Stomach smooth muscle (tissue), 2 donors: ENCODE results near the gene CLDN7.

Experiments
- H3K27ac ChIP-seq: one replicate; pipeline ENCODE4 v1.7.0; 2013; ENCODE audit warnings: mild to moderate bottlenecking, low read length, inconsistent platforms
- H3K27me3 ChIP-seq, 2 donors: one replicate each; pipeline ENCODE4 v1.7.0; 2013; ENCODE audit warnings: low read length in 2 of 2; ENCODE audit not compliant: insufficient read depth in 2 of 2, control insufficient read depth in 1 of 2
- H3K36me3 ChIP-seq, 2 donors: one replicate each; pipeline ENCODE4 v1.7.0; 2013; ENCODE audit warnings: low read length in 2 of 2; ENCODE audit not compliant: control insufficient read depth in 2 of 2, insufficient read depth in 2 of 2
- H3K4me1 ChIP-seq: one replicate; pipeline ENCODE4 v1.7.0; 2013; ENCODE audit warnings: low read length; ENCODE audit not compliant: control insufficient read depth, insufficient read depth
- H3K4me3 ChIP-seq, 2 donors: one replicate each; pipeline ENCODE4 v1.7.0; 2013; ENCODE audit warnings: low read length in 2 of 2
- H3K9ac ChIP-seq, 2 donors: one replicate each; pipeline ENCODE4 v1.7.0; 2013; ENCODE audit warnings: low read length in 2 of 2, mild to moderate bottlenecking in 1 of 2
- H3K9me3 ChIP-seq, 2 donors: one replicate each; pipeline ENCODE4 v1.7.0; 2013; ENCODE audit warnings: low read length in 2 of 2; ENCODE audit not compliant: control insufficient read depth in 2 of 2
- donor health status: healthy.
- donor health status: Pancreatic carcinoma.

The CLDN7 gene

GRCh38 chr17:7262935-7263800 lies 890 bp upstream of the CLDN7 start:
- peak overlapping the region in 1 of 2 donors; percentile 29 for H3K4me3 ChIP-seq
- H3K27me3 ChIP-seq = peaks cover 37% of the 10 kb centered on the region in 2 donors
- H3K4me1 ChIP-seq = peaks cover 18% of the 10 kb centered on the region
- H3K9ac ChIP-seq = no peak overlapping the region
- no peaks in the 10 kb centered on the region for H3K9me3 ChIP-seq
- peaks cover 12 to 13% of the 10 kb centered on the region in 2 donors for H3K36me3 ChIP-seq
- no peak overlapping the region for H3K27ac ChIP-seq

GRCh38 chr17:7261379-7262191 lies 693 bp downstream of the CLDN7 start:
- H3K36me3 ChIP-seq = peaks cover 14 to 16% of the 10 kb centered on the region in 2 donors
- peaks cover 37% of the 10 kb centered on the region in 2 donors for H3K27me3 ChIP-seq
- H3K9ac ChIP-seq = no peak overlapping the region
- H3K9me3 ChIP-seq = no peaks in the 10 kb centered on the region
- no peak overlapping the region for H3K27ac ChIP-seq
- peaks cover 18% of the 10 kb centered on the region for H3K4me1 ChIP-seq
- peak overlapping the region; percentile 31 to 62 for H3K4me3 ChIP-seq

GRCh38 chr17:7260651-7261378 lies 1.5 kb downstream of the CLDN7 start:
- Histone ChIP-seq H3K4me1 (peaks cover 18% of the 10 kb centered on the region), H3K27me3 (peaks cover 37% of the 10 kb centered on the region in 2 donors), H3K27ac (no peak overlapping the region), H3K9ac (peak overlapping the region in 1 of 2 donors; percentile 21), H3K4me3 (peak overlapping the region; percentile 31 to 62), H3K36me3 (peaks cover 16 to 20% of the 10 kb centered on the region in 2 donors), H3K9me3 (no peaks in the 10 kb centered on the region)

DNA sequence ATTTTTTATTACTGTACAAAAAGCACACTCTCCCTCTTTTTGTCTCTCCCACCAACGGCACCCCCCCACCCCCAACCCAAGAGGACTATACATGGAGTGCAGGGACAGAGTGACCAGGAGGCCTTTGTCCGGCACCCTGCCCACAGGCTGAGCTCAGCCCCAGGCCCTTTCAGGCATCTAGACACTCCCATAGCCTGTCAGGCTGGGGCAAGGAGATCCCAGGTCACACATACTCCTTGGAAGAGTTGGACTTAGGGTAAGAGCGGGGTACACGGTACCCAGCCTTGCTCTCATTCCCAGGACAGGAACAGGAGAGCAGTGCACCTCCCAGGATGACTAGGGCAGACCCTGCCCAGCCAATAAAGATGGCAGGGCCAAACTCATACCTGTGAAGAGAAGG lies 2.1 kb downstream of the CLDN7 start:
- peaks cover 19 to 23% of the 10 kb centered on the region in 2 donors for H3K36me3 ChIP-seq
- H3K27ac ChIP-seq = no peak overlapping the region
- peaks cover 18% of the 10 kb centered on the region for H3K4me1 ChIP-seq
- H3K4me3 ChIP-seq = no peak overlapping the region
- H3K9me3 ChIP-seq = no peaks in the 10 kb centered on the region
- H3K27me3 ChIP-seq = peaks cover 37% of the 10 kb centered on the region in 2 donors
- H3K9ac ChIP-seq = no peak overlapping the region

- Histone ChIP-seq H3K4me3 (no peak overlapping the region), H3K9me3 (no peaks in the 10 kb centered on the region), H3K27ac (no peak overlapping the region), H3K9ac (no peak overlapping the region), H3K36me3 (peaks cover 22 to 28% of the 10 kb centered on the region in 2 donors), H3K4me1 (peaks cover 18% of the 10 kb centered on the region), H3K27me3 (peaks cover 37% of the 10 kb centered on the region in 2 donors)
Measured at GRCh38 chr17:7259555-7259889, 2.8 kb downstream of the CLDN7 start.

GRCh38 chr17:7258731-7259554 lies 3.3 kb downstream of the CLDN7 start:
- H3K9me3 ChIP-seq = no peaks in the 10 kb centered on the region
- no peak overlapping the region for H3K27ac ChIP-seq
- H3K4me1 ChIP-seq = peaks cover 18% of the 10 kb centered on the region
- peaks cover 34 to 37% of the 10 kb centered on the region in 2 donors for H3K27me3 ChIP-seq
- H3K36me3 ChIP-seq = peaks cover 24 to 33% of the 10 kb centered on the region in 2 donors
- no peak overlapping the region for H3K9ac ChIP-seq
- H3K4me3 ChIP-seq = no peak overlapping the region

DNA sequence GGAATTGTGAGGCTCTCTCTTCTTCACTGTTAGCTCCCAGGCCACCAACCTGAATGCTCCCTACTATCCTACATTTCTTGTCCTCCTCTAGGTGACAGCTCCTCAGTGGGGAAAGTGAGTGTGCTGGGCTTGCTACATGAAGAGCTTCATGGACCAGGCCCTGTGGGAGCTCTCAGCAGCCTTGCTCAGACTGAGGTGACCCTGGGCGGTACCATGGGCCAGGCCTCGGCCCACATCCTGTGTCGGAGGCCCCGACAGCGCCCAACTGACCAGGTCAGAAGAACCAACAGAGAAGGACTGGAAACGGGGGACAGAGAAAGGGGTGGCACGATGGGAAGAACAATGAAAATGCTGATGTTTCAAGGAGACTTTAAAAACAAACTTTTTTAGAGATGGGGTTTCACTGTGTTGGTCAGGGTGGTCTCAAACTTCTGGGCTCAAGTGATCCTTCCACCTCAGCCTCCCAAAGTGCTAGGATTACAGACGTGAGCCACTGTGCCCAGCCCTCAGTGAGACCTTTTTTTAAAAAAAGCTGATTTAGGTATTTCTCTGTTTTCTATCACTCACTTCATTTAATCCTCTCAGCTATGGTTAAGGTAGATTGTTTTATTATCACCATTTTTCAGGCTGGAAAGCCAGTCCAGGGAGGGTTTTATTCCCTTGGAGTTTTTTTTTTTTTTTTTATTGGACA lies 5.4 kb downstream of the CLDN7 start:
- Histone ChIP-seq H3K27me3 (peaks cover 14 to 18% of the 10 kb centered on the region in 2 donors), H3K4me3 (no peak overlapping the region), H3K9ac (no peak overlapping the region), H3K36me3 (peaks cover 24 to 33% of the 10 kb centered on the region in 2 donors), H3K27ac (no peak overlapping the region), H3K9me3 (no peaks in the 10 kb centered on the region), H3K4me1 (peaks cover 17% of the 10 kb centered on the region)

GRCh38 chr17:7254511-7254910 lies 7.8 kb downstream of the CLDN7 start:
- Histone ChIP-seq H3K27me3 (no peaks in the 10 kb centered on the region), H3K9me3 (no peaks in the 10 kb centered on the region), H3K4me1 (peaks cover 22% of the 10 kb centered on the region), H3K4me3 (no peak overlapping the region), H3K9ac (no peak overlapping the region), H3K27ac (no peak overlapping the region), H3K36me3 (peaks cover 24 to 31% of the 10 kb centered on the region in 2 donors)

DNA sequence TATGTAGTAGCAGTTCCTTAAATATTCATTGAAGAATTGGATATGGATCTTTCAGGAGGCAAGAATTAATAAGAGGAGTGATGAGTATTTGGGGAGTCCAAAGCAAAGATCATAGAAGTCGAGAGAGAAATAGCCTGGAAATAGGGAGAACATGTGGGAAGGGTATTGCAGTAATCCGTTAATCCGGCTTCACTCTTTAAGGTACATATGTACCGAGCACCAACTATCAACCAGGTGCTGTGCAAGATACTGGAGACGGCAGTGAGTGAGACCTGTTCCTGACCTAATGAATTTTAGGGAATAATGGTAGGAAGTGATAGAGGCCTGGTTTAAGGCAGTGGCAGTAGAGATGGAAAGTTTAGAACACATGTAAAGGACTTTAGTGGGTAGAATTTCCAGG lies 9.2 kb downstream of the CLDN7 start:
- Histone ChIP-seq H3K4me1 (peaks cover 30% of the 10 kb centered on the region), H3K27ac (peak overlapping the region; percentile 99), H3K4me3 (peak overlapping the region; percentile 87), H3K36me3 (peaks cover 12 to 22% of the 10 kb centered on the region in 2 donors), H3K9ac (peak overlapping the region; percentile 96 to 98), H3K9me3 (no peaks in the 10 kb centered on the region), H3K27me3 (no peaks in the 10 kb centered on the region)
